HepG2 (cell line): Measurements from ENCODE around the gene PPP1R18. TPM values are rescaled to one million over a fixed set of nuclear protein-coding genes. Genes with fewer than 3 reads are reported as not detected.

ENCODE experiments used
- ARHGAP35 ChIP-seq: sonication (generic); formaldehyde crosslinking; IDR thresholded peaks from 2 replicates; pipeline ENCODE4 v1.9.0; 2022; ENCODE audit warnings: mild to moderate bottlenecking, inconsistent platforms, moderate library complexity, missing genetic modification reagents, borderline replicate concordance
- CEBPG ChIP-seq: IDR thresholded peaks from 2 replicates; pipeline ENCODE4 v1.6.1; 2016
- FOXK1 ChIP-seq: sonication (generic); formaldehyde crosslinking; IDR thresholded peaks from 2 replicates; pipeline ENCODE4 v1.4.0; 2020; ENCODE audit warnings: low read depth, missing genetic modification reagents, borderline replicate concordance
- GPBP1L1 ChIP-seq: sonication (generic); formaldehyde crosslinking; IDR thresholded peaks from 2 replicates; pipeline ENCODE4 v1.5.0; 2020; ENCODE audit warnings: mild to moderate bottlenecking, missing genetic modification reagents
- HDAC2 ChIP-seq: sonication (generic); formaldehyde crosslinking; IDR thresholded peaks from 2 replicates; pipeline ENCODE4 v1.4.0; 2020; ENCODE audit warnings: missing genetic modification reagents
- MAFG ChIP-seq: sonication (generic); formaldehyde crosslinking; IDR thresholded peaks from 2 replicates; pipeline ENCODE4 v1.5.1; 2020; ENCODE audit warnings: mild to moderate bottlenecking, missing genetic modification reagents
- MYC ChIP-seq: sonication (generic); formaldehyde crosslinking; IDR thresholded peaks from 2 replicates; pipeline ENCODE4 v1.9.0; 2021; ENCODE audit warnings: missing genetic modification reagents, borderline replicate concordance
- NAIF1 ChIP-seq: sonication (generic); formaldehyde crosslinking; IDR thresholded peaks from 2 replicates; pipeline ENCODE4 v1.5.0; 2020; ENCODE audit warnings: mild to moderate bottlenecking, missing genetic modification reagents, borderline replicate concordance
- NR0B2 ChIP-seq: sonication (generic); formaldehyde crosslinking; IDR thresholded peaks from 2 replicates; pipeline ENCODE4 v1.4.0; 2020; ENCODE audit warnings: mild to moderate bottlenecking, missing genetic modification reagents
- PITX1 ChIP-seq: sonication (generic); formaldehyde crosslinking; IDR thresholded peaks from 2 replicates; pipeline ENCODE4 v1.5.1; 2020; ENCODE audit warnings: mild to moderate bottlenecking, missing genetic modification reagents
- SIN3A ChIP-seq: IDR thresholded peaks from 2 replicates; pipeline ENCODE4 v1.6.1; 2011; ENCODE audit warnings: low read depth, mild to moderate bottlenecking, control low read depth, low read length, borderline replicate concordance
- TBX3 ChIP-seq: fragments of 450-650 bp; IDR thresholded peaks from 2 replicates; pipeline ENCODE4 v1.6.1; 2017; ENCODE audit warnings: antibody characterized with exemption, mild to moderate bottlenecking, inconsistent platforms, borderline replicate concordance
- TOPORS ChIP-seq: sonication (generic); formaldehyde crosslinking; IDR thresholded peaks from 2 replicates; pipeline ENCODE4 v1.8.0; 2023; ENCODE audit warnings: mild to moderate bottlenecking, missing genetic modification reagents
- ZBTB14 ChIP-seq: sonication (generic); formaldehyde crosslinking; IDR thresholded peaks from 2 replicates; pipeline ENCODE4 v1.4.0; 2020; ENCODE audit warnings: missing genetic modification reagents
- ZEB1 ChIP-seq: IDR thresholded peaks from 2 replicates; pipeline ENCODE4 v1.6.1; 2012; ENCODE audit warnings: mild to moderate bottlenecking, low read depth, inconsistent platforms; ENCODE audit not compliant: insufficient replicate concordance
- ZMYM2 ChIP-seq: sonication (generic); formaldehyde crosslinking; IDR thresholded peaks from 2 replicates; pipeline ENCODE4 v1.8.0; 2022; ENCODE audit warnings: mild to moderate bottlenecking, missing genetic modification reagents
- ZNF17 ChIP-seq: sonication (generic); formaldehyde crosslinking; IDR thresholded peaks from 2 replicates; pipeline ENCODE4 v1.5.0; 2020; ENCODE audit warnings: mild to moderate bottlenecking, missing genetic modification reagents
- ZNF367 ChIP-seq: sonication (generic); formaldehyde crosslinking; IDR thresholded peaks from 2 replicates; pipeline ENCODE4 v1.4.0; 2020; ENCODE audit warnings: missing genetic modification reagents, borderline replicate concordance
- ZNF775 ChIP-seq: sonication (generic); formaldehyde crosslinking; IDR thresholded peaks from 2 replicates; pipeline ENCODE4 v1.4.0; 2020; ENCODE audit warnings: missing genetic modification reagents, mild to moderate bottlenecking, moderate library complexity, borderline replicate concordance
- ZNF891 ChIP-seq: sonication (generic); formaldehyde crosslinking; IDR thresholded peaks from 2 replicates; pipeline ENCODE4 v1.5.0; 2020; ENCODE audit warnings: mild to moderate bottlenecking, missing genetic modification reagents
- ZSCAN22 ChIP-seq: sonication (generic); formaldehyde crosslinking; IDR thresholded peaks from 2 replicates; pipeline ENCODE4 v1.4.0; 2020; ENCODE audit warnings: mild to moderate bottlenecking, missing genetic modification reagents
- polyA plus RNA-seq, 8 experiments: library from polyadenylated mRNA; depleted of rRNA in 3 of 8; stranded (reverse) in 7 of 8; unstranded in 1 of 8; fragments of >200 nt; fragmentation: Illumina TruSeq in 4 of 8; extraction: Trizol in 4 of 8; gene quantifications; 2 replicates each; pipeline versions ENCODE4 v1.2.1 to v1.2.3, GENCODE V29; 2011 to 2016; ENCODE audit warnings: low read depth in 4 of 8, missing spikeins in 1 of 8, mixed read lengths in 1 of 8; ENCODE audit not compliant: insufficient read depth in 1 of 8
- total RNA-seq, 5 experiments: library from RNA; depleted of rRNA; stranded (reverse); fragments of >200 nt; fragmentation: Illumina TruSeq; extraction: Trizol; gene quantifications; 2 replicates each; pipeline ENCODE4 v1.2.3, GENCODE V29; 2016; ENCODE audit warnings: low read depth in 1 of 5
- TF ChIP-seq, protein P1 (sequence below): IDR thresholded peaks from 2 replicates; pipeline ENCODE4 v1.6.1; 2012; ENCODE audit warnings: low read depth, low read length, improper control_type of control experiment
- TF ChIP-seq, protein P2 (sequence below): sonication (generic); formaldehyde crosslinking; IDR thresholded peaks from 2 replicates; pipeline ENCODE4 v1.9.0; 2022; ENCODE audit warnings: missing genetic modification reagents, mild to moderate bottlenecking, borderline replicate concordance

The PPP1R18 gene
- total and polyA plus RNA-seq, 2 of the 13 experiments (the other 11 are each of a cell fraction or from before 2014, with no cell fraction given) = 4.9 to 9.2 TPM

GRCh38 chr6:30654798-30655742 lies 31.4 kb downstream of the PPP1R18 start (continued):
- TF ChIP-seq TBX3 = no peak
- no peak for TF ChIP-seq ZNF891 (CRISPR knock-in tag)
- TF ChIP-seq, protein P1, sequence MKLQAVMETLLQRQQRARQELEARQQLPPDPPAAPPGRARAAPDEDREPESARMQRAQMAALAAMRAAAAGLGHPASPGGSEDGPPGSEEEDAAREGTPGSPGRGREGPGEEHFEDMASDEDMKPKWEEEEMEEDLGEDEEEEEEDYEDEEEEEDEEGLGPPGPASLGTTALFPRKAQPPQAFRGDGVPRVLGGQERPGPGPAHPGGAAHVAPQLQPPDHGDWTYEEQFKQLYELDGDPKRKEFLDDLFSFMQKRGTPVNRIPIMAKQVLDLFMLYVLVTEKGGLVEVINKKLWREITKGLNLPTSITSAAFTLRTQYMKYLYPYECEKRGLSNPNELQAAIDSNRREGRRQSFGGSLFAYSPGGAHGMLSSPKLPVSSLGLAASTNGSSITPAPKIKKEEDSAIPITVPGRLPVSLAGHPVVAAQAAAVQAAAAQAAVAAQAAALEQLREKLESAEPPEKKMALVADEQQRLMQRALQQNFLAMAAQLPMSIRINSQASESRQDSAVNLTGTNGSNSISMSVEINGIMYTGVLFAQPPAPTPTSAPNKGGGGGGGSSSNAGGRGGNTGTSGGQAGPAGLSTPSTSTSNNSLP = no peak
- TF ChIP-seq GPBP1L1 (CRISPR knock-in tag) = no peak
- TF ChIP-seq, protein P2, sequence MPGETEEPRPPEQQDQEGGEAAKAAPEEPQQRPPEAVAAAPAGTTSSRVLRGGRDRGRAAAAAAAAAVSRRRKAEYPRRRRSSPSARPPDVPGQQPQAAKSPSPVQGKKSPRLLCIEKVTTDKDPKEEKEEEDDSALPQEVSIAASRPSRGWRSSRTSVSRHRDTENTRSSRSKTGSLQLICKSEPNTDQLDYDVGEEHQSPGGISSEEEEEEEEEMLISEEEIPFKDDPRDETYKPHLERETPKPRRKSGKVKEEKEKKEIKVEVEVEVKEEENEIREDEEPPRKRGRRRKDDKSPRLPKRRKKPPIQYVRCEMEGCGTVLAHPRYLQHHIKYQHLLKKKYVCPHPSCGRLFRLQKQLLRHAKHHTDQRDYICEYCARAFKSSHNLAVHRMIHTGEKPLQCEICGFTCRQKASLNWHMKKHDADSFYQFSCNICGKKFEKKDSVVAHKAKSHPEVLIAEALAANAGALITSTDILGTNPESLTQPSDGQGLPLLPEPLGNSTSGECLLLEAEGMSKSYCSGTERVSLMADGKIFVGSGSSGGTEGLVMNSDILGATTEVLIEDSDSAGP = peak; percentile 70
- no peak for TF ChIP-seq ZBTB14 (CRISPR knock-in tag)
- TF ChIP-seq NAIF1 = no peak
- TF ChIP-seq ZSCAN22 (CRISPR knock-in tag) = no peak
- peak; percentile 81; the same call in 1 of the 2 replicates for TF ChIP-seq ZMYM2 (CRISPR knock-in tag)
- peak; percentile 92 for TF ChIP-seq SIN3A
- TF ChIP-seq NR0B2 (CRISPR knock-in tag) = no peak
- TF ChIP-seq ZNF17 (CRISPR knock-in tag) = no peak; the same call in 1 of the 2 replicates
- TF ChIP-seq ARHGAP35 = peak; percentile 73; the same call in 1 of the 2 replicates
- TF ChIP-seq HDAC2 = peak; percentile 99
- peak; percentile 77; the same call in 1 of the 2 replicates for TF ChIP-seq ZNF775
- peak; percentile 63; the same call in 1 of the 2 replicates for TF ChIP-seq CEBPG (CRISPR knock-in tag)
- peak; percentile 81 for TF ChIP-seq ZEB1
- peak; percentile 93 for TF ChIP-seq MYC
- TF ChIP-seq TOPORS (CRISPR knock-in tag) = 0 out of 2 replicates have a peak, but pooled peaks have one; percentile 81
- TF ChIP-seq FOXK1 (CRISPR knock-in tag) = peak; percentile 90; the same call in 1 of the 2 replicates
- peak; percentile 89 for TF ChIP-seq MAFG
- peak; percentile 63 for TF ChIP-seq PITX1
- no peak for TF ChIP-seq ZNF367
